GM12872 (cell line): ENCODE results near the gene HSD3B7.

ENCODE experiments used
- TF ChIP-seq, protein P1 (sequence below): IDR thresholded peaks from 3 replicates; pipeline ENCODE4 v1.5.1; 2011; ENCODE audit warnings: low read depth, mild to moderate bottlenecking, low read length, moderate library complexity; ENCODE audit not compliant: insufficient read depth

HSD3B7 gene

DNA sequence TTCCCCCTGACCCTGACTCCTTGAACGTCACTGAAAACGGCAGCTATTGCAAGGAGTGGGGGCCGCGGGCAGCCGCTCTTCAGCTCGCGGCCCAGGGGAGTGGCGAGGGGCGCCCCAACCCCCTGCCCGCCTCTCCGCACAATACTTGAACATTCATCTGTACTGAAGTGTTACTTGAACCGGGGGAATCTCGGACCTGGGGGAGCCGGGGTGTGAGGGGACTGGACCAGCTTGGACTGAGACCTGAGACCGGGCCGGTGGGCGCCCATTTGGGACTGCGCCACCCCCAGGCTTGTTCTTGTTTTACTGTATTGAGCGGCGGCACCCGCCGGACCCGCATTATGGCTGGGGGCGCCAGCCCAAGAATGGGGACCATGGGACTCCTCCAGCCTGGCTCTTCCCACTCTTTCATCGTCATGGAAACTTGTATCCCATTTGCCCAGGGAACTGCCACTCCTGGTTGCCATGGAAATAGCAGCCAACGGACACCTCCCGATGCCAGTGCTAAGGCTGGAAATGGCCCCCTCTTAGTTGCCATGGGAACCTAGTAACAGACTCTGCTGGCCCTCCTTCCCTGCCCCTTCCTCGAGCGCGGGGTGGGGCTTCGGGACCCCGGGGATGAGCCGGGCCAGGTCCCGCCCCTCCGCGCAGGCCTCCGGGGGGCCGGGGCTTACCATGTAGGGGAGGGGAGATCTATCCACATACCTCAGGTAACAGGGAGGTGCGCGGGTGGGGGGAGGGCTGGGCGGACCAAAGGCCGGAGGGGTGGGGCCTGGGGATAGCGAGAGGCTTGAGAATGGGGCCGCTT lies 36.9 kb upstream of the HSD3B7 start:
- TF ChIP-seq, protein P1, sequence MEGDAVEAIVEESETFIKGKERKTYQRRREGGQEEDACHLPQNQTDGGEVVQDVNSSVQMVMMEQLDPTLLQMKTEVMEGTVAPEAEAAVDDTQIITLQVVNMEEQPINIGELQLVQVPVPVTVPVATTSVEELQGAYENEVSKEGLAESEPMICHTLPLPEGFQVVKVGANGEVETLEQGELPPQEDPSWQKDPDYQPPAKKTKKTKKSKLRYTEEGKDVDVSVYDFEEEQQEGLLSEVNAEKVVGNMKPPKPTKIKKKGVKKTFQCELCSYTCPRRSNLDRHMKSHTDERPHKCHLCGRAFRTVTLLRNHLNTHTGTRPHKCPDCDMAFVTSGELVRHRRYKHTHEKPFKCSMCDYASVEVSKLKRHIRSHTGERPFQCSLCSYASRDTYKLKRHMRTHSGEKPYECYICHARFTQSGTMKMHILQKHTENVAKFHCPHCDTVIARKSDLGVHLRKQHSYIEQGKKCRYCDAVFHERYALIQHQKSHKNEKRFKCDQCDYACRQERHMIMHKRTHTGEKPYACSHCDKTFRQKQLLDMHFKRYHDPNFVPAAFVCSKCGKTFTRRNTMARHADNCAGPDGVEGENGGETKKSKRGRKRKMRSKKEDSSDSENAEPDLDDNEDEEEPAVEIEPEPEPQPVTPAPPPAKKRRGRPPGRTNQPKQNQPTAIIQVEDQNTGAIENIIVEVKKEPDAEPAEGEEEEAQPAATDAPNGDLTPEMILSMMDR: no peak

DNA sequence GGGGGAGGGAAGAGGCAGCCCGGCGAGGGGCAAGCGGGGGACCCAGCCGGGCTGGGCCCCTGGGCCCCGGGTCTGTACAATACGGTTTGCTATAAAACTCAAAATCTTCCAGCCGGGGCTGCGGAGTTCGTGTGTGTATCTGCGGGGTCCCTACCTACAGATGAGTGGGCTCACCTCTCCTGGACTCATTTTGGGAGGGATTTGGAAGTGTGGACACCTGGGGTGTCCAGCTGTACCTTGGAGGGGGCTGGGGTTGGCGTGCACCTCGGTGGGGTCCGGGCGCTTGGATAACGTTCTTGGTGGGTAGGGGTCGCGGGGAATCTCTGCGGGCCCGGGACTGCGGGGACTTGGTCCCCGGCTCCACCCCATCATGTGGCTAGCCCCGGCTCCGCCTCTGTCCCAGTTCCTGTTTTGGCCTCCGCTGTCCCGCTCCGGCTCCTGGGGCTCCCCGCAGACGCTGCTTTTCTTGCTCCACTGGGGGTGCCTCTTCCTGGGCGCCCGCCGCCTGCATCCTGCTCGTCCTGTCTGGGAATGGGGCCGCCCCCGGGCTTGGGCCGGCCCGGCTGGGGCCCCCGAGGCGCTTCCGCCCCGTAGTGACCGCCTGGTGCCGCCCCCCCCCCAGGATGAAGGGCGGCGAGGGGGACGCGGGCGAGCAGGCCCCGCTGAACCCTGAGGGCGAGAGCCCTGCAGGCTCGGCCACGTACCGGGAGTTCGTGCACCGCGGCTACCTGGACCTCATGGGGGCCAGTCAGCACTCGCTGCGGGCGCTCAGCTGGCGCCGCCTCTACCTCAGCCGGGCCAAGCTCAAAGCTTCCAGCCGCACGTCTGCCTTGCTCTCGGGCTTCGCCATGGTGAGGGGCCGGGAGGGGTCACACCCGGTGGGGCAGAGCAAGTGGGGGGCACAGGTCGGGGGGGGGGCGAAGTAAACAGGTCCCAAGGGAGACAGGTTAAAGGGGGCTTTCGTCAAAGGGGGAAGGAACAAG lies 36.0 kb upstream of the HSD3B7 start, which contains the start of gene ORAI3:
TSS of gene ORAI3 (plus strand) at position 402 of the 983 bp plus-strand sequence. CDS start at position 624, 222 bp downstream.
- TF ChIP-seq, protein P1: no peak

DNA sequence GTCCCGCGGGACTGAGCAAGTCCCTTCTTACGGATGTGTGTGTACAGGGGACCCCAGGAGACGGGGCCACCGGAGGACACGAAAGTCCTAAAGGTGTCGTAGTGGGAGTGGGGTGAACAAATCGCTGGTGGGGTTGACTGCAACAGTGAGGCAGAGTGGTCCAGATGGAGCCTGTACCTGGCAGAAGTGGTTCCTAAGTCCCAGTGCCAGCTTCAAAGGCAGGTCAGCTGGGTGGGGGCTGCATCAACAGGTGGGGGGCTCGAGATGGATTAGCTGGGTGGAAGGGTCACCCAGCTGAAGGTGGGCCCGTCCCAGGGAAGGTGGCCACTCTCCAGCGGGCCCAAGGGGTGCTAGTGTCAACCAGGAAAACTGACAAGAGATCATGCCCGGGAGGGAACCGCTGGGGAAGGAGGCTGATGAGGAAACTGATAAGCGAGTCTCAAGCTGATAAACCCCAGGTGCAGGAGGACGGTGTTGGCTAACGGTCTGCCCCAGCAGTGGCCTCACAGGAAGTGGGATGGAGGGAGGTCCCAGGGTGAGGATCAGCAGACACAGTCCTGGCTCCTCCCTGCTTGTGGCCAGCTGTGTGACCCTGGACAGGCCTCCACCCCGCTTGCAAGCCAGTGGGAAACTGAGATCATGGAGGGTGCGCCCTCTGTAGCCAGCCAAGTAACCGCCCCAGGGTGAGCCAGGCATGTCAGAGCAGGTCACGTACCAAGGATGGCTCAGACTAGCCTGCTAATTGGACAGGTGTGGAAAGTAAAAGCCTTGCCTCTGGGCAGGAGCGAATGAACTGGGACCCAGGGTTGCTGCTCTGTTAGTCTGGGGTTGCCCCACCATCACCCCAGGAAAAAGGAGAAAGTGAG lies 35.1 kb upstream of the HSD3B7 start:
- TF ChIP-seq, protein P1: peak; percentile 39

DNA sequence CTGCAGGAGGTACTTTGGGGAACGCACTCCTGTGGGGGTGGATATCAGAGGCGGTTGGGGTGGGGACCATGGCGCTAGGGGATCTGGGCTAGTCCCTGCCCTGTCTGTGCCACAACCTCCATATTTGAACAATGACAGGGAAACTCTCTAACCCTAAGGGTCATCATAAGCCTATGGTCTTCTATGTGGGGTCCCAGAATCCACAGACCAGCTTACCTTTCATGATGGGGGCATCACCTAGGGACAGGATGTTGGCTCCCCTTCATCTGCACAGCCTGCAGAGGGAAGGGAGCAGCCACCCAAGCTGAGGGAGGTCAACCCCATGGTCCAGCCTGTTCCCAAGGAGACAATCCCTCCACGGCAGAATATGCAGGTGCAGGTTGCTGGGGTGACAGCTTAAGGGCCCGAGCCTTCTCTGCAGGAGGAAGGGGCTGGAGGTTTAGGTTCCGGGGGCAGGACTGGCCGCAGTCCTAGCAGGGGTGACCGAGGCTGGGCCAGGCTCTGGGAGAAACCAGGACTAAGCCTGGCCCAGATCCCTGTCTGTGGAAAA lies 34.4 kb upstream of the HSD3B7 start:
- TF ChIP-seq, protein P1: no peak

DNA sequence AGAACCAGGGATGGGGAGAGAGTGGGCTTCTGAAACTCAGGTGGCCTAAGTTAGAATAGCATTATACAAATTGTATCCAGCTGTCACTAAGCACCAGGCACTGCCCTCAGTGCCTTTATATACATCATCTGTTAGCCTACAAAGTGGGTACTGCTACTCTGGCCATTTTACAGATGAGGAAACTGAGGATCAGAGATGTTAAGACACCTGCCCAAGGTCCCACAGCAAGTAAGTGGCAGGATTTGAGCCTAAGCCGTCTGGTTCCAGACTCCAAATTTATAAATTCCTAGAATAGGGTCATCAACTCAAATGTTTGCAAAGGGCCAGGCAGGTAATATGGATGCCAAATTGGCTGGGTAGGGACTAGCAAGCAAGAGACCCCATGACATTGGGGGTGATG lies 33.8 kb upstream of the HSD3B7 start:
- TF ChIP-seq, protein P1: no peak

DNA sequence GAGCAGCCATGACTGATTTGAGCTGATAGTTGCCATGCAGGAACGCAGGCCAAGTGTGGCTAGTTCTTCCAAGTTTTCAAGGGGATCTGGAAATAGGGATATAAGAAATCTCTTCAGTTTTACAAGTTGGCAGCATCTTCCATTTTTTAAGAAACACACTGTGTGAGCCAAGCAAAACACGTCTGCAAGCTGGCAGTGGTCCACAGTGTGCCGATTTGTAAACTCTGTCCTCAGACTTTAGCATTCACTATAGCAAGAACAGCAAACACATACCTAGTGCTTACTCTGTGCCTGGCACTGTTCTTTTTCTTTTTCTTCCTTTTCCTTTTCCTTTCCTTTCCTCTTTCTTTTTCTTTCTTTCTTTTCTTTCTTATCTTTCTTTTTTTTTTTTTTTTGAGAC lies 33.3 kb upstream of the HSD3B7 start:
- TF ChIP-seq, protein P1: no peak
